ENCODE results near the gene NEK1.

The NEK1 gene, protein sequence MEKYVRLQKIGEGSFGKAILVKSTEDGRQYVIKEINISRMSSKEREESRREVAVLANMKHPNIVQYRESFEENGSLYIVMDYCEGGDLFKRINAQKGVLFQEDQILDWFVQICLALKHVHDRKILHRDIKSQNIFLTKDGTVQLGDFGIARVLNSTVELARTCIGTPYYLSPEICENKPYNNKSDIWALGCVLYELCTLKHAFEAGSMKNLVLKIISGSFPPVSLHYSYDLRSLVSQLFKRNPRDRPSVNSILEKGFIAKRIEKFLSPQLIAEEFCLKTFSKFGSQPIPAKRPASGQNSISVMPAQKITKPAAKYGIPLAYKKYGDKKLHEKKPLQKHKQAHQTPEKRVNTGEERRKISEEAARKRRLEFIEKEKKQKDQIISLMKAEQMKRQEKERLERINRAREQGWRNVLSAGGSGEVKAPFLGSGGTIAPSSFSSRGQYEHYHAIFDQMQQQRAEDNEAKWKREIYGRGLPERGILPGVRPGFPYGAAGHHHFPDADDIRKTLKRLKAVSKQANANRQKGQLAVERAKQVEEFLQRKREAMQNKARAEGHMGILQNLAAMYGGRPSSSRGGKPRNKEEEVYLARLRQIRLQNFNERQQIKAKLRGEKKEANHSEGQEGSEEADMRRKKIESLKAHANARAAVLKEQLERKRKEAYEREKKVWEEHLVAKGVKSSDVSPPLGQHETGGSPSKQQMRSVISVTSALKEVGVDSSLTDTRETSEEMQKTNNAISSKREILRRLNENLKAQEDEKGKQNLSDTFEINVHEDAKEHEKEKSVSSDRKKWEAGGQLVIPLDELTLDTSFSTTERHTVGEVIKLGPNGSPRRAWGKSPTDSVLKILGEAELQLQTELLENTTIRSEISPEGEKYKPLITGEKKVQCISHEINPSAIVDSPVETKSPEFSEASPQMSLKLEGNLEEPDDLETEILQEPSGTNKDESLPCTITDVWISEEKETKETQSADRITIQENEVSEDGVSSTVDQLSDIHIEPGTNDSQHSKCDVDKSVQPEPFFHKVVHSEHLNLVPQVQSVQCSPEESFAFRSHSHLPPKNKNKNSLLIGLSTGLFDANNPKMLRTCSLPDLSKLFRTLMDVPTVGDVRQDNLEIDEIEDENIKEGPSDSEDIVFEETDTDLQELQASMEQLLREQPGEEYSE (N-terminal part only)

DNA sequence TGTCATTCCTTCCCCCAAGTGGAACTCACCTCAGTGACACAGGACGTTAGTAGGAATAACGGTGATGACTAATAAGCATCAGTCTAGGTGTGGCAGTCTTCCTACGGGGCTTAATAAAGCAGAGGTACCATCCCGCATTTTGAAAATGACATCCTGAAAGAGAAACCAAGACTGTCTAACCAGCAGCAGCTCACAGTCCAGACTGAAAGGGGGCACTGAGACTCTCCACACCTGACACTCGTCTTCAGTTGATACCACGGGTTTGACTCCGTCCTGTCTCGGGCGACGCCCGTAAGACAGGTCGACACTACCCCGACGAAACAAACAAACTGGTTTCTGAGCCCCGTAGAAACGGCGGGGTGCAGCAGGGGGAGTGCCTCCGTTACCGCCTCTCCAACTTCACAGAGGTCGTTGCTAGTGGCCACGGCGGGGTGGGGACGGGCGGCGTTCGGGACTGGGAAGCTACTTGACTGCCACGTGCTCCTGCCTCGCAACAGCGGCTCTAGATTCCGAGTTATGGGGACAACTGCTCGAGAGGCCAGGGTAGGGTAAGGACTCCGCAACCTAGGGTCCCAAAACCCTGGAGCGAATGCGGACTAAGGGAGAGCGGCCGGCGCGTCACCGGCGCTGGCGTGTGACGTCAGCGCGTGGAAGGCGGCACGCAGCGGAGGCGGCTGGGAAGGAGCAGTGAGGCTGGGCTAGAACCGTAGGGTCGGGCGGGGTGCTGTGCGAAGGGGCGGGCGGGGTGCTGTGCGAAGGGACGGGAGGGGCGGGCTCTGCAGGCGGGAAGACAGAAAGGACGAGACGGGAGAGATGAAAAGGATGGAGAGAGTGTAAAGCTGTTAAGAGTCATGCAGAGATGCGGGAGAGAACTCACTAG is at the start of gene NEK1:
TSS of gene NEK1 (minus strand) at position 593 of the 880 bp plus-strand sequence. CDS start 9,953 bp downstream, outside the sequence.
- Histone ChIP-seq H3K27me3 (ENCODE audit: control insufficient read depth, insufficient read depth, low read length) (no peaks in the 10 kb centered on the region), H3K9me3 (ENCODE audit: control insufficient read depth, low read depth, low read length) (no peaks in the 10 kb centered on the region), H3K36me3 (ENCODE audit: control insufficient read depth, low read depth, low read length) (no peaks in the 10 kb centered on the region), H3K4me1 (ENCODE audit: control insufficient read depth, low read depth, low read length) (peaks cover 5% of the 10 kb centered on the region), H3K9ac (ENCODE audit: low read length) (peak within 1 kb of the TSS; percentile 83), H3K4me3 (ENCODE audit: low read length) (peak within 1 kb of the TSS; percentile 86), H3K27ac (ENCODE audit: low read length) (peak within 1 kb of the TSS; percentile 89)

DNA sequence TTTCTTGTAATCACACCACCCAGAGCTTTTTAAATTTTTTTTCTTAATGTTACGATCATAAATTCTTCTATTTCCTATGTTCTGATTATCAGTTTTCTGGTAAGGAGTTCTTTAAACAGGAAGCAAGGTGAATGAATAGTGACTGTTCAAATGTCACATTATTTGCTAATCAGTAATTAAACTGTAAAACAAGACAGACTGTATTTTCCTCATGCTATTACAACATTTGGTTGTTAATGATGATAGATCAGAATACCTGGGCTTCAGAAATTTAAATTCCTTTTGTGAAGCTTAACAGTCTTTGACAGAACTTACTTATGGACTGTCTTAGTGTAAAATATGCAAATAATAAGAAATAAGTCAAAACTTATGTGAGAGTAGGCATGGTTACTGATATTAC is 49.4 kb upstream of the NEK1 start:
- Histone ChIP-seq H3K9ac (ENCODE audit: low read length) (no peak overlapping the region), H3K4me1 (ENCODE audit: control insufficient read depth, low read depth, low read length) (peaks cover 17% of the 10 kb centered on the region), H3K9me3 (ENCODE audit: control insufficient read depth, low read depth, low read length) (peaks cover 3% of the 10 kb centered on the region), H3K27ac (ENCODE audit: low read length) (no peak overlapping the region), H3K36me3 (ENCODE audit: control insufficient read depth, low read depth, low read length) (no peaks in the 10 kb centered on the region), H3K4me3 (ENCODE audit: low read length) (no peak overlapping the region), H3K27me3 (ENCODE audit: control insufficient read depth, insufficient read depth, low read length) (no peaks in the 10 kb centered on the region)

DNA sequence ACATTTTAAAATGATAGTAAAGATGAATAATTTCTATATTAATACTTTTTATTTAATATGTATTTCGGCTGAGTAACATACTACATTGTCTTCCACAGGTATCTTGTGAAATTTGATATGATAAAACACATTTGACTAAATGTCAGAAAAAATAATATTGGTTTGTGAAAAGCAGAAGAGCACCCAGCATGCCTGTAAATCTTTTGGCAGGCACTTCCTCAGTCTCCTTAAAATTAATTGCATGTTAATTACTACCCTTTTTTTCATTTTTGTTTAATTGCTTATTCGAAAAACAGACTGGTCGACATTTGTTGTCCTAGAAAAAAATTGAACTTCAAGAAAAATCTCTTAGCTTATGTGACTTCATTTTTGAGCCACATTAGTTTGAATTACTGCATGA is 48.5 kb upstream of the NEK1 start:
- no peak overlapping the region for H3K4me3 ChIP-seq (ENCODE audit: low read length)
- H3K9ac ChIP-seq (ENCODE audit: low read length) = no peak overlapping the region
- no peak overlapping the region for H3K27ac ChIP-seq (ENCODE audit: low read length)

DNA sequence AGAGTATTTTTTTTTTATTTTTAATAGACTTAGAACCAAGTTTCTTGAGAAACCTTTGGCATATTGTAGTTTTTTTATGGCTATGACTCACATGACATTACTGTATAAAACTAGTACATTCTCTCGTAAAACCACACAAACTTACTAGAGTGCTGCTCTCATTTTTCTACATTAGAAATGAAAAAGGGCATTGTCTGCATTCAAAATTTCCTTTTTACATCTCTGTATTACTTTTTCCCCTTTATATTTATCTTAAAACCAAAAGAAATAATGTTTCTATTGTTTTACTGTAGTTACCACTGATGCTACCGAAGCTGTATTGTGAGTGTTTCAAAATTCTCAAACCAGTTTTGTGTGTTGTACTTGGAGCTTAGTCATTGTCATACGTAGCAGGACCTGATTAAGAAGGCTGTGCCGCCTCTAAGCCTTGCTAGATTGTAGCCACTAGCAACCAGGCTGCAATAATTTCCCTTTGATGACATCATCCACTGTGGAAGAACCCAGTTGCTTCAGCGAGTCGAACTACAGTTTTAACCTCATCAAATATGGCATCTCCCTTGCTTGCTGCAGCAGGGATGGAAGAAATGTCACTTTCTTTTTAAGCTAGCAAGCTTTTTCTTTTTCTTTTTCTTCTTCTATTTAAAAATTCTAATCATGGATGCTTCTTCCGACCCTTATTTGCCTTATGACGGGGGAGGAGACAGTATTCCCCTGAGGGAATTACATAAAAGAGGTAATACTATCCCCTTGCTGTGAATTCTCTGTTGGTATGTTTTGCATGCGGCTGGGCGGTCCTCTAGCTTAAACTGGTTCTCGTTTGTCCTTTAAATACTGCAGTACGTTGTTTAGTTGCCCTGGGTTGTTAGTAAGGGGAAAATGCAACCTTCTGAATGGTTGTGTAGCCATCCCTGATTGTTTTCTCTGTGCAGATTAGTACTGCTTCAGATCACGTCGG is 47.6 kb upstream of the NEK1 start:
- Histone ChIP-seq H3K9ac (ENCODE audit: low read length) (peak overlapping the region; percentile 87), H3K27me3 (ENCODE audit: control insufficient read depth, insufficient read depth, low read length) (no peaks in the 10 kb centered on the region), H3K36me3 (ENCODE audit: control insufficient read depth, low read depth, low read length) (no peaks in the 10 kb centered on the region), H3K9me3 (ENCODE audit: control insufficient read depth, low read depth, low read length) (no peaks in the 10 kb centered on the region), H3K4me3 (ENCODE audit: low read length) (peak overlapping the region; percentile 66), H3K27ac (ENCODE audit: low read length) (peak overlapping the region; percentile 90), H3K4me1 (ENCODE audit: control insufficient read depth, low read depth, low read length) (peaks cover 17% of the 10 kb centered on the region)

More for the DNA sequence above, 48.5 kb upstream of the NEK1 start:
- H3K9me3 ChIP-seq (ENCODE audit: control insufficient read depth, low read depth, low read length) = no peaks in the 10 kb centered on the region
- H3K36me3 ChIP-seq (ENCODE audit: control insufficient read depth, low read depth, low read length) = no peaks in the 10 kb centered on the region
- H3K4me1 ChIP-seq (ENCODE audit: control insufficient read depth, low read depth, low read length) = peaks cover 17% of the 10 kb centered on the region
- H3K27me3 ChIP-seq (ENCODE audit: control insufficient read depth, insufficient read depth, low read length) = no peaks in the 10 kb centered on the region

DNA sequence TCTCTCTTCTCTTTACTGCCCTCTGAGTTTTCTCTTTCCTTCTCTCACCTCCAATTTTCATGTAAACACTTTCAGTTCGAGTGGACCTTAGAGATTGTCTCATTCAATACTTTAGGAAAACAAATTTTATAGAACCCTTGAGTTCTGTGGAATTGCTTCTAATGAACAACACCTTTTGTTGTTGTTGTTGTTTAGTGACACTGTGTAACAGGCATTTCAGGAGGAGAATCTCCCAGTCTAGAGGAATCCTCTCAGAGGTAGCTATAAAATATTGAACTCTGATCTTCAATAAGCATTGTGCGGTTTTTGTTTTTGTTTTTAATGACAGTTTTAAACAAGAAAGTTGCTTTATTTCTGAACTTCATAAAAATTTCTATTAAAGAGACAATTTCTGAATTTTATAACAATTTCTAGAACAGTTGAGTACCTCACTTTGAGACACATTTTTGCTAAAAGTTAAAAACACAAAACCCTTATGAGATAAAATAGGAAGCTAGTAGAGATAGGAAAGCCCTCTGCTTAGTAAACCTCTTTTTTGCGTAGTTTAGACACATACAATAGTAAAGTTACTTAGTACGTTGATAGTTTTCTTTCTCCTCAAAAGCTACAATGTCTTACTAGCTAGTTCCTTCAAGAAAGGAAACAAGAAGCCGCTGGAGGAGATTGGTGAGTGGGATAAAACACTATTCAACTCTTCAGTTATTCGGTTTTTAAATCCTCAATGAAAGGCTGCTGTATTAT is 46.8 kb upstream of the NEK1 start:
- Histone ChIP-seq H3K27ac (ENCODE audit: low read length) (peak overlapping the region; percentile 52), H3K9me3 (ENCODE audit: control insufficient read depth, low read depth, low read length) (no peaks in the 10 kb centered on the region), H3K36me3 (ENCODE audit: control insufficient read depth, low read depth, low read length) (no peaks in the 10 kb centered on the region), H3K4me1 (ENCODE audit: control insufficient read depth, low read depth, low read length) (peaks cover 17% of the 10 kb centered on the region), H3K4me3 (ENCODE audit: low read length) (no peak overlapping the region), H3K27me3 (ENCODE audit: control insufficient read depth, insufficient read depth, low read length) (no peaks in the 10 kb centered on the region), H3K9ac (ENCODE audit: low read length) (peak overlapping the region; percentile 87)

DNA sequence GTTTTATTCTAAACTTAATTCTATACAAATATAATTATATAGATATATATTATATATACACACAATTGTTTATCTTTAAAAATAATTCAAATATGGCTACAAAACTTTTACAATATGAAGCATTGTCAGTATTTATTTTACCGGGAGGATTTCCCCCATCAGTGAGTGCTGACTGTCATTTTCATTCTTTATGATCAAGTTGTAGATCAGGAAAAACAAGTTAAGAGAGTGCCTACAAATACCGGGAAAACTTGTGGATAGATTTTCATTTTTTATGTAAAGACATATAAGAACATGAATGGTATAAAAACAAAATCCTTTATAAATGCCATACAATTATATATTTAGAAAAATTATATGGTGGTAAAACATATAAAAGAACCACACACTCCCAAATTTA is 45.8 kb upstream of the NEK1 start:
- Histone ChIP-seq H3K27ac (ENCODE audit: low read length) (no peak overlapping the region), H3K4me3 (ENCODE audit: low read length) (no peak overlapping the region), H3K4me1 (ENCODE audit: control insufficient read depth, low read depth, low read length) (peaks cover 17% of the 10 kb centered on the region), H3K9ac (ENCODE audit: low read length) (no peak overlapping the region), H3K9me3 (ENCODE audit: control insufficient read depth, low read depth, low read length) (no peaks in the 10 kb centered on the region), H3K27me3 (ENCODE audit: control insufficient read depth, insufficient read depth, low read length) (no peaks in the 10 kb centered on the region), H3K36me3 (ENCODE audit: control insufficient read depth, low read depth, low read length) (no peaks in the 10 kb centered on the region)

DNA sequence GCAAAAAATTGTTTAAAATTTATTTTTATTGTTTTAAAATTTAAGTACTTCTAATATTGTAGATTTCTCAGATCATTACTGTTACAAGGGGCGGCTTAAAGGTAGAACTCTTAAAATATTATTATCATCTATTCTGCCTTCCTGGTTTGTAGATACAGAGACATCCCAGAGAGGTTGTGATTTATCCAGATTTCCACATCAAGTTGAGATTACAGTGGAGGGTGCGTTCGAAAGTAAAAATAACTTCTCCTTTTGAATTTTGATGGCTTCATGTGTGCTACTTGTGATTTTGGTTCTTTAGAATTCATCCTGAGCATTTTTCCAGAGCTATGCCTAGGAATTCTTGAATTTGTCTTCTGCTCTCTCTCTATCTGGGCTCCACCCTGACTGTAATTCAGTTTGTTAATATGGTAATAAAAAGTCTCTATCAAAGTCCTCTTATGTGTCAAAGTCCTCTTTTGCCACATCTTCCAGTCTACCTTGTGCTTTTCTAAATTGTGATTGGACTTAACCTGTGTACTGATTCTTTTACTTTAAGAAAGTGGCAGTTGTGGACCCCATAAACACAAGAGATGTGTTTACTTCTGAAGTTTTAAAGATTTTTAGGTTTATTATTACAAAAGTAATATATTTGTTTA is 45.2 kb upstream of the NEK1 start:
- Histone ChIP-seq H3K4me3 (ENCODE audit: low read length) (no peak overlapping the region), H3K36me3 (ENCODE audit: control insufficient read depth, low read depth, low read length) (no peaks in the 10 kb centered on the region), H3K9me3 (ENCODE audit: control insufficient read depth, low read depth, low read length) (no peaks in the 10 kb centered on the region), H3K4me1 (ENCODE audit: control insufficient read depth, low read depth, low read length) (peaks cover 17% of the 10 kb centered on the region), H3K27me3 (ENCODE audit: control insufficient read depth, insufficient read depth, low read length) (no peaks in the 10 kb centered on the region), H3K9ac (ENCODE audit: low read length) (no peak overlapping the region), H3K27ac (ENCODE audit: low read length) (no peak overlapping the region)

DNA sequence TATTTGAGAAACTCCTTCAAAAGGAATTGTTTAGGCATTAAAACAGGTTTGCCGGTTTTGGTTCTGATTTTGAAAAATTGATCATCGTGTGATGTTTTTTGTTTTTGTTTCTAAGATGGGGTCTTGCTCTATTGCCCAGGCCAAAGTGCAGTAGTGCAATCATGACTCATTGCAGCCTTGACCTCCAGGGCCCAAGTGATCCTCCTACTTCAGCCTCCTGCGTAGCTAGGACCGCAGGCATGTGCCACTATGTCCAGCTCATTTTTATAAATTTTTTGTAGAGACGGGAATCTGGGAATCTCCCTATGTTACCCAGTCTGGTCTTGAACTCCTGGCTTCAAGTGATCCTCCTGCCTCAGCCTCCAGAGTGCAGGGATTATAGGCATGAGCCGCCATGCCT is 43.0 kb upstream of the NEK1 start:
- Histone ChIP-seq H3K36me3 (ENCODE audit: control insufficient read depth, low read depth, low read length) (no peaks in the 10 kb centered on the region), H3K4me1 (ENCODE audit: control insufficient read depth, low read depth, low read length) (peaks cover 15% of the 10 kb centered on the region), H3K9ac (ENCODE audit: low read length) (no peak overlapping the region), H3K4me3 (ENCODE audit: low read length) (no peak overlapping the region), H3K27ac (ENCODE audit: low read length) (no peak overlapping the region), H3K9me3 (ENCODE audit: control insufficient read depth, low read depth, low read length) (no peaks in the 10 kb centered on the region), H3K27me3 (ENCODE audit: control insufficient read depth, insufficient read depth, low read length) (no peaks in the 10 kb centered on the region)

DNA sequence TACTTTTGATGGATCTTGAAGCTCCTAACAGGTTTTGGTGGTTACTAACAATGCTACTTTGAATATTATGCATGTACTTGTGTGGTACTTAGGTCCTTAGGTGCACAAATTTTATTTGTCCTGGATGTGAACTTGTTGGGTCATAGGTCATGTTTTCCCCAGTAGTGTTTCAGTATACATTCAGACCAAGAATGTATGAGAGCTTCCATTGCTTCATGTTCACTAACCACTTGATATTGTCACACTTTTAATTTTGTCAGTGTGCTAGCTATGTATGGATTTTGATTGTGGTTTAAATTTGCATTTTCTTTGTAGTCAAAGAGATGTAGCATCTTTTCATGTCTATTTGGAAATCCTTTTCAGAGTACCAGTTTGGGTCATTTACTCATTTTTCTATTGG is 40.2 kb upstream of the NEK1 start:
- Histone ChIP-seq H3K27me3 (ENCODE audit: control insufficient read depth, insufficient read depth, low read length) (no peaks in the 10 kb centered on the region), H3K4me3 (ENCODE audit: low read length) (no peak overlapping the region), H3K4me1 (ENCODE audit: control insufficient read depth, low read depth, low read length) (no peaks in the 10 kb centered on the region), H3K27ac (ENCODE audit: low read length) (no peak overlapping the region), H3K9me3 (ENCODE audit: control insufficient read depth, low read depth, low read length) (no peaks in the 10 kb centered on the region), H3K9ac (ENCODE audit: low read length) (no peak overlapping the region), H3K36me3 (ENCODE audit: control insufficient read depth, low read depth, low read length) (no peaks in the 10 kb centered on the region)
